Parathyroid adenoma (tissue), 2 donors: ENCODE results near the gene CNKSR3.

ENCODE experiments used
- H2AFZ ChIP-seq: fragments of 300-600 bp; sonication (generic); one replicate; pipeline ENCODE4 v1.7.0; 2017; ENCODE audit warnings: antibody characterized with exemption, mild to moderate bottlenecking
- H3K27ac ChIP-seq: fragments of 300-600 bp; sonication (generic); one replicate; pipeline ENCODE4 v1.7.0; 2017
- H3K27me3 ChIP-seq: fragments of 300-600 bp; sonication (generic); one replicate; pipeline ENCODE4 v1.7.0; 2017; ENCODE audit warnings: low read length; ENCODE audit not compliant: control insufficient read depth, insufficient read depth
- H3K36me3 ChIP-seq: fragments of 300-600 bp; sonication (generic); one replicate; pipeline ENCODE4 v1.7.0; 2017; ENCODE audit warnings: low read length; ENCODE audit not compliant: control insufficient read depth, insufficient read depth
- H3K4me1 ChIP-seq: fragments of 300-600 bp; sonication (generic); one replicate; pipeline ENCODE4 v1.7.0; 2017; ENCODE audit warnings: control low read depth
- H3K4me2 ChIP-seq: fragments of 300-600 bp; sonication (generic); one replicate; pipeline ENCODE4 v1.7.0; 2017; ENCODE audit warnings: low read length
- H3K4me3 ChIP-seq: fragments of 300-600 bp; sonication (generic); one replicate; pipeline ENCODE4 v1.7.0; 2017; ENCODE audit warnings: low read depth, low read length
- H3K79me2 ChIP-seq: fragments of 300-600 bp; sonication (generic); one replicate; pipeline ENCODE4 v1.7.0; 2017; ENCODE audit warnings: control low read depth
- H3K9ac ChIP-seq: fragments of 300-600 bp; sonication (generic); one replicate; pipeline ENCODE4 v1.7.0; 2017; ENCODE audit warnings: mild to moderate bottlenecking
- H3K9me3 ChIP-seq: fragments of 300-600 bp; sonication (generic); one replicate; pipeline ENCODE4 v1.7.0; 2017; ENCODE audit warnings: low read length; ENCODE audit not compliant: control insufficient read depth
- TF ChIP-seq, protein P1 (sequence below): fragments of 300-600 bp; sonication (generic); IDR thresholded peaks from one replicate; pipeline ENCODE4 v1.7.0; 2017; ENCODE audit warnings: antibody characterized with exemption, mild to moderate bottlenecking
- donor health status: primary hyperparathyroidism.

CNKSR3 gene

DNA sequence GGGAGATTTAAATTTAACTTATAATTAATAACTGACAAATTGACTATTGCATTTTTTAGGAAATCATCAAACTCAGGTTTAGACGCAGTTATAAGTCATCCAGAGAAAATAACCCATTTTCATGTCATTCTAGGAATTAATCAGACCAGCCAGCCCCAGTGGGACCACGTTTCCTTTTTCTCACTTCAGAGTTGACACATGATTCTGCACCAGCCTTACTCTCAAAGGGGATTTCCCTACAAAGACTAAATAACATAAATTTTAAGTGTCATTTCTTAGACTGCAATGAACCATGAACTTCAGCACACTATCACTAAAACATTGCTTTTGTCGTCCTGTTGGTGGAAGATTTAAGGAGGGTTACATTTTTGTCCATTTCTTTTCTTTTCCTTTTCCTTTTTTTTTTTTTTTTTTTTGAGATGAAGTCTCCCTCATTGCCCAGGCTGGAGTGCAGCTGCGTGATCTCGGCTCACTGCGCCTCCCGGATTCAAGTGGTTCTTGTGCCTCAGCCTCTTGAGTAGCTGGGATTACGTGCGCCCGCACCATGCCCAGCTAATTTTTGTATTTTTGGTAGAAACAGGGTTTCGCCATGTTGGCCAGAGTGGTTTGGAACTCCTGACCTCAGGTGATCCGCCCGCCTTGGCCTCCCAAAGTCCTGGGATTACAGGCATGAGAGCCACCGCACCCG lies 157.4 kb downstream of the CNKSR3 start:
- Histone ChIP-seq H3K4me2 (no peak overlapping the region), H3K9ac (no peak overlapping the region), H3K9me3 (no peaks in the 10 kb centered on the region), H3K27me3 (no peaks in the 10 kb centered on the region), H3K36me3 (no peaks in the 10 kb centered on the region), H3K79me2 (no peaks in the 10 kb centered on the region), H2AFZ (no peak overlapping the region), H3K27ac (no peak overlapping the region), H3K4me3 (no peak overlapping the region), H3K4me1 (no peaks in the 10 kb centered on the region)
- TF ChIP-seq, protein P1, sequence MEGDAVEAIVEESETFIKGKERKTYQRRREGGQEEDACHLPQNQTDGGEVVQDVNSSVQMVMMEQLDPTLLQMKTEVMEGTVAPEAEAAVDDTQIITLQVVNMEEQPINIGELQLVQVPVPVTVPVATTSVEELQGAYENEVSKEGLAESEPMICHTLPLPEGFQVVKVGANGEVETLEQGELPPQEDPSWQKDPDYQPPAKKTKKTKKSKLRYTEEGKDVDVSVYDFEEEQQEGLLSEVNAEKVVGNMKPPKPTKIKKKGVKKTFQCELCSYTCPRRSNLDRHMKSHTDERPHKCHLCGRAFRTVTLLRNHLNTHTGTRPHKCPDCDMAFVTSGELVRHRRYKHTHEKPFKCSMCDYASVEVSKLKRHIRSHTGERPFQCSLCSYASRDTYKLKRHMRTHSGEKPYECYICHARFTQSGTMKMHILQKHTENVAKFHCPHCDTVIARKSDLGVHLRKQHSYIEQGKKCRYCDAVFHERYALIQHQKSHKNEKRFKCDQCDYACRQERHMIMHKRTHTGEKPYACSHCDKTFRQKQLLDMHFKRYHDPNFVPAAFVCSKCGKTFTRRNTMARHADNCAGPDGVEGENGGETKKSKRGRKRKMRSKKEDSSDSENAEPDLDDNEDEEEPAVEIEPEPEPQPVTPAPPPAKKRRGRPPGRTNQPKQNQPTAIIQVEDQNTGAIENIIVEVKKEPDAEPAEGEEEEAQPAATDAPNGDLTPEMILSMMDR, result no peak

DNA sequence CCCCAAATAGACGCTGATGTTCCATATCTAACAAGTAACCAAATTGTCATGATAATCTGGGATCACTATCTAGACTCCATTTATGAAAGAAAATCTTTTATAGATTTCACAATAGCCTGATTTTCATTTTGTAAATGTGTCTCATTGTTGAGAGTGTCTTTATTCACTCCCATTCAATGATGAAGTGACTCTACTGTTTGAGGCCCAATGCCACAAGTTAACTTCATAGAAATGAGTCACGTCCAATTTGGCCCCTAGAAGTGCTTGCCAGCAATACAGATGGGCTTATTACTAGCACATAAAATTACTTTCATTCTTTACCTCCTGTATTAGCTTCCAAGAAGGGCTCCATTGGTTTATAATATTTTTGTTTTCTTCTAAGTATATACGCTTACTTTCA lies 160.2 kb downstream of the CNKSR3 start:
- Histone ChIP-seq H3K9ac (no peak overlapping the region), H3K27ac (no peak overlapping the region), H3K27me3 (no peaks in the 10 kb centered on the region), H3K4me3 (no peak overlapping the region), H3K36me3 (no peaks in the 10 kb centered on the region), H3K79me2 (no peaks in the 10 kb centered on the region), H2AFZ (no peak overlapping the region), H3K4me2 (no peak overlapping the region), H3K9me3 (no peaks in the 10 kb centered on the region), H3K4me1 (no peaks in the 10 kb centered on the region)
- TF ChIP-seq, protein P1, result no peak

DNA sequence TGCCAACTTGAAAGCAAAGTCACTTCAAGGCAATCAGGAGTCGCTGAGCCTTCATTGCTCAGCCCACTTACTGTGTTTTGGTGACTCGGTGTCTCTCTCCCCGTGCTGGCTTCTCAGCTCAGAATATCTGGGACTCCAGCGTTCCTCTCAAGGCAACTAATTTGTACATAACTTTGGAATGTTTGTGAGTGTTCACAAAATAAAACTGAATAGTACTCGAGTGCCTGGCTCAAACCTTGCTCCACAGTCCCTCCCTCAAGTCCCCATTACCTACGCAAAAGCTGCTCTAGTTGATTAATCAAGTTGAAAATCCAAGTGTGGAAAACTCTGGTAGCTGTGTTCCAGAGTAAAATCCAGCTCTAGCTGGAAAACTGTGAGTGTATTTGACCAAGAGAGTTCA lies 162.5 kb downstream of the CNKSR3 start:
- H3K9me3 ChIP-seq, result no peaks in the 10 kb centered on the region

DNA sequence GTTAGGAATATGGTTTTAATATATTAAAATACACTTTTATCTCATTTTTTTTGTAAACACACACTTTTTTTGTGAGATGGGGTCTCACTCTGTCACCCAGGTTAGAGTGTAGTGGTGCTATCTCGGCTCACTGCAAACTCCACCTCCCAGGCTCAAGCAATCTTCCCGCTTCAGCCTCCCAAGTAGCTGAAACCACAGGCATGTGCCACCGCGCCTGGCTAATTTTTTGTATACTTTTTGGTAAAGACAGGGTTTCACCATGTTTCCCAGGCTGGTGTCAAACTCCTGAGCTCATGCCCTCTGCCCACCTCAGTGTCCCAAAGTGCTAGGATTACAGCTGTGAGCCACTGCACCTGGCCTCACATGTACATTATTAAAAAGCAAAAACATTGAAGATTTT lies 164.7 kb downstream of the CNKSR3 start:
- Histone ChIP-seq H3K9ac (no peak overlapping the region), H3K4me1 (no peaks in the 10 kb centered on the region), H2AFZ (no peak overlapping the region), H3K4me2 (no peak overlapping the region), H3K27me3 (no peaks in the 10 kb centered on the region), H3K4me3 (no peak overlapping the region), H3K79me2 (no peaks in the 10 kb centered on the region), H3K9me3 (no peaks in the 10 kb centered on the region), H3K36me3 (no peaks in the 10 kb centered on the region), H3K27ac (no peak overlapping the region)
- TF ChIP-seq, protein P1, result no peak

More for the DNA sequence above, 162.5 kb downstream of the CNKSR3 start:
- Histone ChIP-seq H3K27ac (no peak overlapping the region), H3K79me2 (no peaks in the 10 kb centered on the region), H3K4me3 (no peak overlapping the region), H3K9ac (no peak overlapping the region), H3K4me1 (no peaks in the 10 kb centered on the region), H2AFZ (no peak overlapping the region), H3K4me2 (no peak overlapping the region), H3K27me3 (no peaks in the 10 kb centered on the region), H3K36me3 (no peaks in the 10 kb centered on the region)
- TF ChIP-seq, protein P1, result no peak
